GM12878 (cell line): ENCODE results near the gene HCAR3. TPM values are rescaled to one million over a fixed set of nuclear protein-coding genes. Genes with fewer than 3 reads are reported as not detected.

Experiments
- ATAC-seq: fragments of 200-7000 bp; cut with Tn5 transposase; 3 replicates; pipeline ENCODE4 v1.9.1; 2020; ENCODE audit warnings: mild to moderate bottlenecking, moderate library complexity
- BruUV-seq: library from RNA; stranded (reverse); fragments of 400-500 nt; replicated peaks from 2 replicates; lab custom pipeline; 2021; lab: Mats Ljungman, UMichigan
- CTCF ChIA-PET: fragments of 300-600 bp; sonication (Branson Sonifier 250); formaldehyde crosslinking; extraction: SDS; loops from one replicate; lab custom pipeline; 2021; ENCODE audit warnings: inconsistent platforms; lab: Yijun Ruan, JAX
- POLR2A ChIA-PET: fragments of 350-600 bp; formaldehyde crosslinking; extraction: SDS; loops from one replicate; lab custom pipeline; 2021; ENCODE audit warnings: inconsistent platforms; lab: Charles Lee
- RAD21 ChIA-PET: fragments of 300-600 bp; sonication (Branson Sonifier 250); formaldehyde crosslinking; loops from one replicate; lab custom pipeline; 2023; ENCODE audit warnings: antibody characterized with exemption; ENCODE audit not compliant: unreplicated experiment; lab: Charles Lee
- SMC1A ChIA-PET: fragments of 300-600 bp; sonication (Branson Sonifier 250); formaldehyde crosslinking; loops from one replicate; lab custom pipeline; 2023; ENCODE audit not compliant: unreplicated experiment, uncharacterized antibody; lab: Charles Lee
- DNase-seq: peaks from one replicate; pipeline ENCODE4 v3.0.0-alpha.2; 2011; ENCODE audit warnings: low read depth, low spot score
- FAIRE-seq: peaks from 3 replicates; lab custom pipeline; 2011; peaks lifted over from hg19 to GRCh38; lab: Jason Lieb, UNC
- H2AFZ ChIP-seq: 2 replicates; pipeline ENCODE4 v1.6.0; 2011; ENCODE audit warnings: low read depth, low read length, control low read depth; ENCODE audit not compliant: control insufficient read depth
- H3K27ac ChIP-seq: 2 replicates; pipeline ENCODE4 v1.5.1; 2011; ENCODE audit warnings: control low read depth; ENCODE audit not compliant: control insufficient read depth, insufficient read depth
- H3K27me3 ChIP-seq, 2 experiments: replicated peaks in 1 of 2; 2 replicates each; pipeline versions ENCODE4 v1.6.0 to v1.6.1; 2011; ENCODE audit warnings: low read length in 1 of 2; ENCODE audit not compliant: control insufficient read depth in 2 of 2, insufficient read depth in 2 of 2
- H3K36me3 ChIP-seq, 2 experiments: 2 replicates each; pipeline ENCODE4 v1.5.1; 2011; ENCODE audit warnings: low read length in 1 of 2; ENCODE audit not compliant: control insufficient read depth in 2 of 2, insufficient read depth in 2 of 2
- H3K4me1 ChIP-seq: 2 replicates; pipeline ENCODE4 v1.6.1; 2011; ENCODE audit warnings: mild to moderate bottlenecking, low read length, moderate library complexity, mixed read lengths; ENCODE audit not compliant: control insufficient read depth, insufficient read depth
- H3K4me2 ChIP-seq: 2 replicates; pipeline ENCODE4 v1.6.0; 2011; ENCODE audit warnings: control low read depth; ENCODE audit not compliant: control insufficient read depth, insufficient read depth
- H3K4me3 ChIP-seq: fragments of 200-600 bp; sonication (generic); 2 replicates; pipeline ENCODE4 v1.5.1; 2016
- H3K79me2 ChIP-seq: 2 replicates; pipeline ENCODE4 v1.6.0; 2011; ENCODE audit warnings: low read length; ENCODE audit not compliant: control insufficient read depth, insufficient read depth
- H3K9ac ChIP-seq: 2 replicates; pipeline ENCODE4 v1.8.0; 2011; ENCODE audit warnings: low read length, control low read depth, mixed read lengths; ENCODE audit not compliant: control insufficient read depth, insufficient read depth
- H3K9me3 ChIP-seq: replicated peaks from 3 replicates; pipeline ENCODE4 v1.5.1; 2011; ENCODE audit warnings: mild to moderate bottlenecking, low read length; ENCODE audit not compliant: control insufficient read depth, insufficient read depth
- H4K20me1 ChIP-seq: 2 replicates; pipeline ENCODE4 v1.6.0; 2011; ENCODE audit not compliant: control insufficient read depth, insufficient read depth
- E2F4 ChIP-seq: IDR thresholded peaks from 2 replicates; pipeline ENCODE4 v1.6.1; 2012; ENCODE audit warnings: low read depth, low read length, improper control_type of control experiment
- E2F8 ChIP-seq: fragments of 450-650 bp; IDR thresholded peaks from 2 replicates; pipeline ENCODE4 v1.6.1; 2018; ENCODE audit warnings: mild to moderate bottlenecking, low read depth, moderate library complexity; ENCODE audit not compliant: partially characterized antibody
- YY1 ChIP-seq: IDR thresholded peaks from 2 replicates; pipeline ENCODE4 v1.6.1; 2011; ENCODE audit warnings: low read depth, mild to moderate bottlenecking, low read length
- WGBS: methylation state at CpG from one replicate; pipeline ENCODE4 v1.1.6; 2016; ENCODE audit warnings: low lambda C conversion rate; ENCODE audit not compliant: insufficient replicate concordance, insufficient coverage; ENCODE audit errors: missing lambda C conversion rate; 5-methylcytosine and 5-hydroxymethylcytosine counted together
- in situ Hi-C: fragments of 300-500 bp; cut with MboI; formaldehyde crosslinking; loops from 9 replicates; pipeline ENCODE4 v1.14.3; 2018; ENCODE audit warnings: mixed read lengths
- intact Hi-C: fragments of 100-400 bp; cut with micrococcal nuclease; formaldehyde crosslinking; loops from one replicate; pipeline ENCODE4 v1.14.2; 2022; ENCODE audit not compliant: unreplicated experiment
- polyA plus RNA-seq, 11 experiments: library from polyadenylated mRNA; depleted of rRNA in 4 of 11; unstranded in 6 of 11; stranded (reverse) in 5 of 11; fragments of >200 nt; fragmentation: Nextera tagmentation in 4 of 11; fragmentation: Illumina TruSeq in 1 of 11; extraction: Ambion mirVana in 4 of 11; extraction: Trizol in 1 of 11; gene quantifications; 1 replicate in 1 of 11; 2 replicates in 10 of 11; pipeline versions ENCODE4 v1.2.1 to v1.2.3, GENCODE V29; 2011 to 2016; ENCODE audit warnings: inconsistent platforms in 2 of 11, missing spikeins in 2 of 11, low read depth in 1 of 11
- total RNA-seq, 4 experiments: library from RNA; depleted of rRNA in 3 of 4; stranded (reverse); fragments of >200 nt in 3 of 4; fragmentation: Illumina TruSeq in 1 of 4; extraction: Trizol in 1 of 4; gene quantifications; 2 replicates each; pipeline versions ENCODE4 v1.2.1 to v1.2.3, GENCODE V29; 2013 to 2021

The HCAR3 gene
- total and polyA plus RNA-seq, 10 of the 15 experiments (the other 5 are each of a cell fraction or from before 2014, with no cell fraction given), result 0.57 to 3.0 (median 2.2) TPM

GRCh38 chr12:122754790-122755189 lies 38.2 kb upstream of the HCAR3 start:
- ATAC-seq (no peak), DNase-seq (no peak), FAIRE-seq (no peak)
- peaks cover 27% of the 10 kb centered on the region for H3K79me2 ChIP-seq
- peaks cover 3 to 19% of the 10 kb centered on the region in 2 experiments; a peak in 3 of 4 replicates for H3K36me3 ChIP-seq
- peaks cover 7% of the 10 kb centered on the region for H3K4me1 ChIP-seq
- no TSS peak for BruUV-seq
- ChIA-PET CTCF (interaction anchor here (3.7 kb wide), 1 partner anchor 116 kb away, joined by 38 read pairs; no protein-coding TSS in a partner anchor), POLR2A (interaction anchor here (0.6 kb wide), 2 partner anchors 24 to 135 kb away, joined by 3 to 4 read pairs; no protein-coding TSS in a partner anchor), RAD21 (no interaction called here), SMC1A (interaction anchor here (1.4 kb wide), 1 partner anchor 19 kb away, joined by 4 read pairs; no protein-coding TSS in a partner anchor)
- 100% methylated on average over 1 of the region's 1 CpG for WGBS
- no peaks in the 10 kb centered on the region for H3K9me3 ChIP-seq
- peak overlapping the region; percentile 81; the same call in 1 of the 2 replicates for H3K4me3 ChIP-seq
- H2AFZ ChIP-seq, result no peak overlapping the region
- H3K27ac ChIP-seq, result no peak overlapping the region
- intact Hi-C loops (loop anchor here (5.0 kb wide), 2 partner anchors 72 to 352 kb away; no protein-coding TSS in a partner anchor), in situ Hi-C loops (loop anchor here (5.0 kb wide), 1 partner anchor 117 kb away; no protein-coding TSS in a partner anchor)
- H3K9ac ChIP-seq, result no peak overlapping the region
- H3K27me3 ChIP-seq, result no peaks in the 10 kb centered on the region
- H3K4me2 ChIP-seq, result peak overlapping the region; percentile 2; the same call in 1 of the 2 replicates
- TF ChIP-seq E2F8, result no peak
- no peak for TF ChIP-seq YY1
- TF ChIP-seq E2F4, result no peak
- no peaks in the 10 kb centered on the region for H4K20me1 ChIP-seq
